ENCODE results near the gene PEX5L. TPM values are rescaled to one million over a fixed set of nuclear protein-coding genes. Genes with fewer than 3 reads are reported as not detected.

PEX5L gene
- total RNA-seq, 2 donors from 2014 or later: 0.86 to 1.9 TPM

- WGBS, 2 experiments (ENCODE audit: insufficient coverage in 1 of 2, insufficient read length in 1 of 2): 95% methylated on average over 2 of the region's 2 CpGs; no CpG with 5 or more reads in 1 of the 2 experiments
- Histone ChIP-seq H3K27me3 (ENCODE audit: control insufficient read depth, insufficient read depth, low read length, poor library complexity, severe bottlenecking) (no peaks in the 10 kb centered on the region), H3K36me3 (ENCODE audit: control insufficient read depth, insufficient read depth, low read length) (no peaks in the 10 kb centered on the region), H3K27ac (ENCODE audit: low read depth, low read length) (no peak overlapping the region), H3K4me1 (ENCODE audit: control insufficient read depth, insufficient read depth, low read length) (peaks cover 4% of the 10 kb centered on the region), H3K4me3 (ENCODE audit: low read length) (no peak overlapping the region), H3K9ac (ENCODE audit: extremely low read depth, low read length, poor library complexity, severe bottlenecking) (no peak overlapping the region), H3K9me3 (ENCODE audit: control insufficient read depth, low read length) (no peaks in the 10 kb centered on the region)
- Mint-ChIP-seq H3K4me3 (no peak overlapping the region), H3K27ac (no peak overlapping the region), H3K36me3 (ENCODE audit: low read depth) (no peaks in the 10 kb centered on the region), H3K9me3 (no peaks in the 10 kb centered on the region), H3K27me3 (ENCODE audit: insufficient read depth) (no peaks in the 10 kb centered on the region), H3K4me1 (peaks cover 32% of the 10 kb centered on the region)
- no peak for TF ChIP-seq CTCF (conservative IDR thresholded peaks at IDR 0.05)
- no peak for DNase-seq
Measured at GRCh38 chr3:179885950-179886349, 150.8 kb downstream of the PEX5L start.

GRCh38 chr3:179884136-179884535 lies 152.6 kb downstream of the PEX5L start:
- H3K4me3 Mint-ChIP-seq: no peak overlapping the region
- H3K9me3 ChIP-seq (ENCODE audit: control insufficient read depth, low read length): no peaks in the 10 kb centered on the region
- H3K4me1 ChIP-seq (ENCODE audit: control insufficient read depth, insufficient read depth, low read length): peaks cover 4% of the 10 kb centered on the region
- H3K27me3 Mint-ChIP-seq (ENCODE audit: insufficient read depth): no peaks in the 10 kb centered on the region
- no peaks in the 10 kb centered on the region for H3K36me3 ChIP-seq (ENCODE audit: control insufficient read depth, insufficient read depth, low read length)
- no peak overlapping the region for H3K9ac ChIP-seq (ENCODE audit: extremely low read depth, low read length, poor library complexity, severe bottlenecking)
- 95% methylated on average over 1 of the region's 1 CpG; no CpG with 5 or more reads in 1 of the 2 experiments for WGBS, 2 experiments (ENCODE audit: insufficient coverage in 1 of 2, insufficient read length in 1 of 2)
- no peaks in the 10 kb centered on the region for H3K9me3 Mint-ChIP-seq
- H3K36me3 Mint-ChIP-seq (ENCODE audit: low read depth): no peaks in the 10 kb centered on the region
- DNase-seq: no peak
- no peak overlapping the region for H3K27ac Mint-ChIP-seq
- H3K4me3 ChIP-seq (ENCODE audit: low read length): no peak overlapping the region
- H3K4me1 Mint-ChIP-seq: peaks cover 36% of the 10 kb centered on the region
- no peak overlapping the region for H3K27ac ChIP-seq (ENCODE audit: low read depth, low read length)
- TF ChIP-seq CTCF (conservative IDR thresholded peaks at IDR 0.05): no peak
- no peaks in the 10 kb centered on the region for H3K27me3 ChIP-seq (ENCODE audit: control insufficient read depth, insufficient read depth, low read length, poor library complexity, severe bottlenecking)

GRCh38 chr3:179882292-179882691 lies 154.4 kb downstream of the PEX5L start:
- no peaks in the 10 kb centered on the region for H3K27me3 ChIP-seq (ENCODE audit: control insufficient read depth, insufficient read depth, low read length, poor library complexity, severe bottlenecking)
- H3K27ac Mint-ChIP-seq: no peak overlapping the region
- TF ChIP-seq CTCF (conservative IDR thresholded peaks at IDR 0.05): no peak

More at GRCh38 chr3:179882292-179882691, 154.4 kb downstream of the PEX5L start:
- Mint-ChIP-seq H3K9me3 (no peaks in the 10 kb centered on the region), H3K4me3 (no peak overlapping the region), H3K27me3 (ENCODE audit: insufficient read depth) (no peaks in the 10 kb centered on the region), H3K4me1 (peaks cover 31% of the 10 kb centered on the region), H3K36me3 (ENCODE audit: low read depth) (no peaks in the 10 kb centered on the region)
- Histone ChIP-seq H3K4me3 (ENCODE audit: low read length) (no peak overlapping the region), H3K27ac (ENCODE audit: low read depth, low read length) (peak overlapping the region; percentile 12), H3K4me1 (ENCODE audit: control insufficient read depth, insufficient read depth, low read length) (peaks cover 4% of the 10 kb centered on the region), H3K9ac (ENCODE audit: extremely low read depth, low read length, poor library complexity, severe bottlenecking) (no peak overlapping the region), H3K9me3 (ENCODE audit: control insufficient read depth, low read length) (no peaks in the 10 kb centered on the region), H3K36me3 (ENCODE audit: control insufficient read depth, insufficient read depth, low read length) (no peaks in the 10 kb centered on the region)
- 11 to 18% methylated on average over 1 to 2 of the region's 2 CpGs for WGBS, 2 experiments (ENCODE audit: insufficient coverage in 1 of 2, insufficient read length in 1 of 2)
- DNase-seq: peak; percentile 59

Measured in endodermal cell (in vitro differentiated cells).